Measurements from ENCODE around the gene DUOXA2.
"Not testable (repeated sequence)": the region's sequence is repeated elsewhere in the genome, so short reads cannot be mapped to it uniquely, and the experiment has no call there.

The DUOXA2 gene

GRCh38 chr15:45117308-45118130 lies 3.4 kb downstream of the DUOXA2 start:
- DNase-seq (ENCODE audit: low read depth, low spot score), result no peak

DNA sequence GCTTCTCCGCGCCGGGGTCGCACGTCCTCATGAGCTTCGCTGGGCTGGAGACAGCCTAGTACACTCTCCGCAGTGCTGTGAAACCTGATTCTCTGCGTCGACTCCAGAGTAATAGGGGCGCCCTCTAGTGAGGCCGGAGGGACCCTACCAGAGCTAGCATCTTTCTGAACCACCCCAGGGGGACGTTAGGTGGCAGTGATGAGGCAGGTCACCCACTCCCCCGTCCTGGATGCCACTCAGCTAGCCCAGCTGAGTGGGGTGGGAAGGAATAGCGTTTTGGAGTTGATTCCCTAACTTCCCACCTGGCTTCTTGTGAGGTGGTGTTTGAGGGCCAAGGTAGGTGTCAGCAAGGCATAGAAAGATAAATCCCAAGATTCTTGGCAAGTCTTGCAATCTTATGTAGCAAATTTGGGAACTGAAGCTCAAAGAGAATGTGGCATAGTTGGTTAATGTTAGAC lies 4.0 kb downstream of the DUOXA2 start:
- DNase-seq (ENCODE audit: low read depth, low spot score), result peak; percentile 63

DNA sequence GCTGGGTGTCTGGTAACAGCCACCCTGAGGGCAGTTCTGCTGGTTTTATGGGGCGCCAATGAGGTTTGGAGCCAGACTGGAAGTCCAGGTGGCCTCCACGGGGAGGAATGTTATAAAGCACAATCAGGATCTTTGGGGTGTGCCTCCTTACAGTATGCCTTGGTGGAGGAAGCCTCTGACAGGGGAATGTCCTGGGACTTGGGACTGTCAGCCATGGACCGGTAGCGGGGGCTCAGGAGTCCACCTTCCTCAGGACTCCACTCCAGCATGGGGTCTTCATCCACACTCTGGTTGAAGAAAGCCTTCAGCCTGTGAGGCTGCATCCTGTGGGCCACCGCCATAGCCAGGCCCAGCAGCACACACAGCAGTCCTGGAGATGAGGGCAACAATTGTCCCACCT lies 4.9 kb downstream of the DUOXA2 start:
- no peak for DNase-seq (ENCODE audit: low read depth, low spot score)

GRCh38 chr15:45120081-45120972 lies 6.2 kb downstream of the DUOXA2 start:
- DNase-seq (ENCODE audit: low read depth, low spot score), result no peak

DNA sequence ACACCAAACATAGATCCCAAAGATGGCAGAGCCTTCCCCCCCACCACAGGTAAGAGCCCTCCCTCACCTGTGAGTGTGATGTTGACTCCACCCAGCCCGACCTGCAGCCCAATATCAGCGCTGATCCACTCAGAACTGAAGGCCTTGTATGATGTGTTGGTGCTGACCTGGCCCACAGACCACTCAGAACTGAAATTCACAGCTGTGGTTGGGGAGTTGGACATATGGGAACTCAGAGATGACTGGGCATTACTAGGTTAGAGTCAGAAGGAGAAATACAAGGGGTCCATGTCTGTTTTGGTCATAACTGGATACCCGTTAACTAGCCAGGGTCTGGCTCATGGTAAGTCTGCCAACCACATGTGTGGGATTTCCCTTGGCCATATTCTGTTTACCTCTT lies 6.9 kb downstream of the DUOXA2 start:
- DNase-seq (ENCODE audit: low read depth, low spot score), result no peak

GRCh38 chr15:45121706-45122417 lies 7.7 kb downstream of the DUOXA2 start:
- no peak for DNase-seq (ENCODE audit: low read depth, low spot score)

DNA sequence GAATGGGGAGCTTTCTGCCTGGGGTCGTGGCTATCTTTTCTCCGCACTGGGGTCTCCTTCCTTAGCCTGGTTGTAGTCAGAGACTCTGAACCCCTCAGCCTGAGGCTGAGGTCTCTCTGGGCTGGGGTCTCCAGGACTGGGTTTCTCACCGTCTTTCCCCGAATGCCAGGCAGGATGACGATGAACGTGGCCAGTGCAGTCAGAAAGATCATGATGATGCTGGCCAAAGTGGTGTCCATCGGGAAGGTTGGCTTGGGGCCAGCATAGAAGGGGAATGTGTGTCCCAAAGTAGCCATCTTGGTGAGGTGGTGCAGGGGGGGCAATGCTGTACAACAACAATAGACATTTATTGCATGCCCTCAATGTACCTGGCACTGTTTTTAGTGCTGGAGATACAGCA lies 8.6 kb downstream of the DUOXA2 start:
- no peak for DNase-seq (ENCODE audit: low read depth, low spot score)

- no peak for DNase-seq (ENCODE audit: low read depth, low spot score)
Observed at GRCh38 chr15:45123397-45123796, 9.3 kb downstream of the DUOXA2 start.

GRCh38 chr15:45126535-45127158 lies 12.5 kb downstream of the DUOXA2 start:
- DNase-seq (ENCODE audit: low read depth, low spot score), result peak; percentile 15

DNA sequence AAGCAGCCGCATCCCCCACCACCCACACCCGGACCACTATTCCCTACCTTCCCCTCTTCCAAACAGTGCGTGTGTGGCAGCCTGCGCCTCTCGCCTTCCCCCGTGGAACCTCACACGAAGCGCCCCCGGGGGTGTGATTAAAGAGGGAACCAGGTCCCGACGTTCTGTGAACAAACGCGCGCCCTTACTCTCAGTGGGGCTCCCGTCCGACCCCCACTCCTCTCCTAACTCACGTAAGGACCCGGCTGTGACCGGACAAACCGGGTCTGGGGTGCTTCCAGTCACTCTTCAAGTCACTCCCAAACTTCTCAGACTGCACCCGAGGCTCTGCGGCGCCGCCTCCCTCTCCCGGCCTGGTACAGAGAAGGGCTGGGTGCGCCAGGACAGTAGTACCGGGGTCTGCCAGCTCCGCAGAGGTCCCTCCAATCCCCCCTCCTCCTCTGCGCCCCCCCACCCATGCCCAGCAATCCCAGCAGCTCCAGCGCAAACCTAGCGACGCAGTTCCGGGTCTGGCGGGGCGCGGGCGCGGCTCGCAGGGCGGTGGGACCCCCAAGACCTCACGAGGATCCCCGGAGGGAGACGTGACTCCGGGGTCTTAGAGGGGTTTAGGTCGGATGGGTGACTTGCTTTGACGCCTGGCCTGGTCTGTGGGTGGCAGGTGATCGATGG lies 15.0 kb downstream of the DUOXA2 start:
- no peak for DNase-seq (ENCODE audit: low read depth, low spot score)

DNA sequence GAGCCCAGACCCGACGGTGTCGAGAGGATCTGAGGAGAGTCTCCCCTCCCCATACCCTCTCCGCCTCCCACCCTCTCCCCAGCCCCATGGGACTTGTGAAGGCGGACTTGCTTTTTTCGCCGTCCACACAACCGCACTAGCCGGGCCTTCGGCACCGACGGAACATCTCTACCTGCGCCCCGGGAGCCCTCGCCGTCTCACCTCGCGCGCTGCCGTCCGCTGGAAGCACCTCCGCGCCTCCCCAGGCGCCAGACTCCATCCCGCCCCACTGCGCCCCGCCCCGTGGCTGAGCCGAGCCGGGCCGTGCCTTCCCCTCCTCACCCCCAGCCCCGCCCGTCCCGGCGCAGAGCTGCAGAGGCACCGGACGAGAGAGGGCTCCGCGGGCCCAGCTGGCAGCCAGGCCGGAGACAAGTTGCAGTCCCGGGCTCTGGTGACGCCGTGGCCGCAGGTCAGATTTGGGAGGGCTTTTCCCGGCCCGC lies 15.6 kb downstream of the DUOXA2 start, which contains the start of the genes DUOX1 and DUOXA1:
DUOX1 (plus strand) TSS at position 344 of the 479 bp plus-strand sequence. CDS start 1,973 bp downstream, outside the sequence.
DUOXA1 (minus strand) TSS at position 229 of the 479 bp plus-strand sequence. CDS start 6,865 bp downstream, outside the sequence.
- no peak for DNase-seq (ENCODE audit: low read depth, low spot score)

DNA sequence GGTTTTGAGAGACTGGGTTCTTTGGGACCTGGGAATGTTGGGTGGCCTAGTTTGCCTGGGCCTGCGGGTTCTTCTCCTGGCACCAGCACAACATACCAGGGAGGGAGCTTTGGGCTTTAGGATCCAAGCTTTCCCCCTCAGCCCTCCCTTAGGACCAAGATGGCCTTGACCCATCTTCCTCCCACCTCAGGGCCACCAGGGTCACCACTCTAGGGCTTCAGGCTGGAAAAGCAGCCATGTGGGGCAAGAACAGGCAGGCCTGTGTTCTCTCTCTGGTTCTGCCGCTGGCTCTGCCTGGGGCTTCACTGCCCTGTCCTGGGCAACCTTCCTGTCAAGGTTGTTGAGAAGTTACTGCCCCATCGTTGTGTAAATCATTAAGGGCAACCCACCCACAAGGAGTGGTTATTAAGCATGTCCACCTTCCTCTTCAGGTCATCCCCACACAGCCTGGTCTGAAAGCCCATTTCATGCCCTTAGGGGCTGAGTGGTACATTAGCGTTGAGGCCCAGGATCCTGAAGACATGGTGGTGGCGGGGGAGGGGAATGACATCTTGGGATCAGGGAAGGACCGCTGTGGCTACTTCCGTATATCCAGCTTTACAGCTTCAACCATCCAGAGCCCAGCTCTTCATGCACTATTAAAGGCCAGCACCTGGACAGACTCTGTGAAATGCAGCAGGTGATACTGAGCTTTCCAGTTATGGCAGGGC lies 16.3 kb downstream of the DUOXA2 start:
- no peak for DNase-seq (ENCODE audit: low read depth, low spot score)

DNA sequence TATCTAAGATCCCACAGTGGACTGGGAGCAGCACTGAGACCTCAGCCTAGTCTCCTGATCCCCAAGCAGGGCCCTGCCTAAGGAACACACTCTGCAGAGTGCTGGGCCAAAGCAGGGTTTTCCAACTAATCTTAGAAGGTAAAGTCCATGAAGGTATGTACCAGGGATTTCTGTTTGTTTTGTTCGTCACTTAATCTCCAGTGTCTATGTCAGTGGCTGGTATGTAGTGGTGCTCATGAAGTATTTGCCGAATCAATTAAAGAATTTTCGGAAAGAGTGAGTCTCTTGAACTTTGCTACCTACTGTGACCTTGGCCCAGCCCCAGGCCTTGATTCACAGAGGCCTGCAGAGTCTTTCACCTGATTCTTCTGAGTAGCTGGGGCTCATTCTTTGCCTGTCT lies 17.4 kb downstream of the DUOXA2 start:
- no peak for DNase-seq (ENCODE audit: low read depth, low spot score)

GRCh38 chr15:45132844-45133560 lies 18.9 kb downstream of the DUOXA2 start:
- DNase-seq (ENCODE audit: low read depth, low spot score), result no peak

DNA sequence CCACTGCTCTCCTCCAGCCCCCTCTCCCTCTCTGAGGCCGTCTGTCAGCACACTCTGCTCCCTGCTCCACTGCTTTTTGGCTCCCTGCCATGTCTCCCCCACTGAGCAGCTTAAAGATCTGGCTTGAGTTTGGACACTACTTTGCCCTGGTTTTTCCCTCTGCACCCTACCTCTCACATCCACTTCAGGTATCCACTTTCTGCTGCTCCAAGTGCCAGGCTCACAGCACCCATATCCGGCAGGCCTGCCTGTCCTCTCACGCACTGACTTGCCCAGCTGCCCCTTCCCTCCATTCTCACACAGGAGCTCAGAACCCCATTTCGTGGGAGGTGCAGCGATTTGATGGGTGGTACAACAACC lies 19.4 kb downstream of the DUOXA2 start:
- DNase-seq (ENCODE audit: low read depth, low spot score), result no peak

DNA sequence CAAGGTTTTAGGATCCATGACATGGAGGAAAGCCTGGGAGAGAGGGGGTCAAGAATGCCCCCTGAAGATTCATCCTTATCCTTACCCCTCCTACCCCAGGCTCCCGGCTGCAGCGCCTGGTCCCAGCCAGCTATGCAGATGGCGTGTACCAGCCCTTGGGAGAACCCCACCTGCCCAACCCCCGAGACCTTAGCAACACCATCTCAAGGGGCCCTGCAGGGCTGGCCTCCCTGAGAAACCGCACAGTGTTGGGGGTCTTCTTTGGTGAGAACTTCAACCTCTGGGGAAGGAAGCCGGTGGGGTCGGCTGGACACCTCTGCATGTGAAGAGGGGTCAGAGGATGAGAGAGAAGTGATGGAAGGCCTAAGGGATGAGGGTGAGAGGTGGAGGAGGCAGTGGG lies 19.9 kb downstream of the DUOXA2 start:
- DNase-seq (ENCODE audit: low read depth, low spot score), result no peak

GRCh38 chr15:45134682-45135604 lies 20.8 kb downstream of the DUOXA2 start:
- DNase-seq (ENCODE audit: low read depth, low spot score), result no peak

GRCh38 chr15:45135705-45136377 lies 21.7 kb downstream of the DUOXA2 start:
- DNase-seq (ENCODE audit: low read depth, low spot score), result not testable (repeated sequence)

All from activated CD4-positive, CD25-positive, alpha-beta regulatory T cell treated with anti-CD3 and anti-CD28 coated beads, Interleukin-2, amount 50 U/mL, for 16 hours (primary cell).